Measurements from ENCODE around the gene CEACAM5. TPM values are rescaled to one million over a fixed set of nuclear protein-coding genes. Genes with fewer than 3 reads are reported as not detected.

The CEACAM5 gene
- total and polyA plus RNA-seq, 12 donors, result 0.03 TPM; not detected in 11

DNA sequence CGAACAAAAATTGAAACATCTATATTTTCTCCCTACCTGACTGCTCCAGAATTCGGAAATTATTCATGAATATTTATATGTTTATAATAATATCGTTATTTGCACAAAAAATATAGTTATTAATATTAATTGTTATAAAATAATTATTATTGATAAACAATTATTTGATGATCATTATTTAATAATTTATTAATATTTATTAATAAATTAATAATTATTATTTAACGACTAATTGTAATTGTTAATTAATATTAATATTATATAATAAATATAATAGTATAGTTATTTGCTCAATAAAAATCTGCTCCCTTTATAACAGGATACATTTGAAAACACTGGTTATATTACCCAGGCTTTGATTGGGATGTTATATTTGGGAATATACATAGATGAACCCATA is 61.2 kb downstream of the CEACAM5 start:
- intact Hi-C loops (cut with DNase I), result no loop called here
- no peaks in the 10 kb centered on the region for H3K4me1 ChIP-seq

DNA sequence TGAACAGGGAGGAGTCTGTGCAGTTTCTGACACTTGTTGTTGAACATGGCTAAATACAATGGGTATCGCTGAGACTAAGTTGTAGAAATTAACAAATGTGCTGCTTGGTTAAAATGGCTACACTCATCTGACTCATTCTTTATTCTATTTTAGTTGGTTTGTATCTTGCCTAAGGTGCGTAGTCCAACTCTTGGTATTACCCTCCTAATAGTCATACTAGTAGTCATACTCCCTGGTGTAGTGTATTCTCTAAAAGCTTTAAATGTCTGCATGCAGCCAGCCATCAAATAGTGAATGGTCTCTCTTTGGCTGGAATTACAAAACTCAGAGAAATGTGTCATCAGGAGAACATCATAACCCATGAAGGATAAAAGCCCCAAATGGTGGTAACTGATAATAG is 63.0 kb downstream of the CEACAM5 start:
- TF ChIP-seq, protein P1, sequence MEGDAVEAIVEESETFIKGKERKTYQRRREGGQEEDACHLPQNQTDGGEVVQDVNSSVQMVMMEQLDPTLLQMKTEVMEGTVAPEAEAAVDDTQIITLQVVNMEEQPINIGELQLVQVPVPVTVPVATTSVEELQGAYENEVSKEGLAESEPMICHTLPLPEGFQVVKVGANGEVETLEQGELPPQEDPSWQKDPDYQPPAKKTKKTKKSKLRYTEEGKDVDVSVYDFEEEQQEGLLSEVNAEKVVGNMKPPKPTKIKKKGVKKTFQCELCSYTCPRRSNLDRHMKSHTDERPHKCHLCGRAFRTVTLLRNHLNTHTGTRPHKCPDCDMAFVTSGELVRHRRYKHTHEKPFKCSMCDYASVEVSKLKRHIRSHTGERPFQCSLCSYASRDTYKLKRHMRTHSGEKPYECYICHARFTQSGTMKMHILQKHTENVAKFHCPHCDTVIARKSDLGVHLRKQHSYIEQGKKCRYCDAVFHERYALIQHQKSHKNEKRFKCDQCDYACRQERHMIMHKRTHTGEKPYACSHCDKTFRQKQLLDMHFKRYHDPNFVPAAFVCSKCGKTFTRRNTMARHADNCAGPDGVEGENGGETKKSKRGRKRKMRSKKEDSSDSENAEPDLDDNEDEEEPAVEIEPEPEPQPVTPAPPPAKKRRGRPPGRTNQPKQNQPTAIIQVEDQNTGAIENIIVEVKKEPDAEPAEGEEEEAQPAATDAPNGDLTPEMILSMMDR (IDR thresholded peaks at IDR 0.05), result no peak
- Histone ChIP-seq H3K36me3 (no peaks in the 10 kb centered on the region), H3K27me3 (peaks cover 0 to 45% (median 17%) of the 10 kb centered on the region in 7 donors), H3K9me3 (no peaks in the 10 kb centered on the region), H3K4me3 (no peak overlapping the region), H3K27ac (no peak overlapping the region), H3K4me1 (no peaks in the 10 kb centered on the region)
- no peak for DNase-seq
- ATAC-seq, result no peak
- 91 to 94% methylated on average over 2 of the region's 2 CpGs for WGBS, 2 donors
- intact Hi-C loops (cut with DNase I), result no loop called here

More for the DNA sequence above, 61.2 kb downstream of the CEACAM5 start:
- TF ChIP-seq, protein P1 (IDR thresholded peaks at IDR 0.05), result no peak
- ATAC-seq (no peak), DNase-seq (no peak)
- H3K4me3 ChIP-seq, result no peak overlapping the region
- WGBS, 2 donors, result 91 to 93% methylated on average over 4 of the region's 4 CpGs
- H3K36me3 ChIP-seq, result no peaks in the 10 kb centered on the region
- H3K27me3 ChIP-seq, result peaks cover 0 to 48% (median 16%) of the 10 kb centered on the region in 7 donors
- H3K9me3 ChIP-seq, result no peaks in the 10 kb centered on the region
- H3K27ac ChIP-seq, result no peak overlapping the region

DNA sequence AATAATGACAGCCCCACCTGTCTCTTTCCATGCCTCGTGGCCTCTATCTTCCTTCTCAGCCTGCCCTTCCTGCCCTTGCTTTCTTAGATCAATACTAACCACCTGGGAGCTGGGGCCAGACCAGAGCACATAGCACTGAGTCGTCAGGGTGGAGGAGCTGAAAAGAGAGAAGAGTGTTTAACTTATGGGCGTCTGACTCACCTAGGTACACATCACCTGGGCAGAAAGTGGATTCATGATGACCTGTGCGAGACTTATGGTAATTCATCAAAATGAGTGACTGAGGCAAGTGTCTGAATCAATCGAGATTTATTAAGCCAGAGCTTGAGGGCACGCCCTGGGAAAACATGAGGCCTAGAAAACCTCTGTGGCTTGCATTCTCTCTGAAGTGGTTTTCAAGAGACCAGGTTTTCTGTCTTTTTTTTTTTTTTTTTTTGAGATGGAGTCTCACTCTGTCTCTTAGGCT is 66.1 kb downstream of the CEACAM5 start:
- ATAC-seq, result no peak
- H3K4me1 ChIP-seq, result no peaks in the 10 kb centered on the region
- H3K27ac ChIP-seq, result no peak overlapping the region
- no peak overlapping the region for H3K4me3 ChIP-seq
- H3K27me3 ChIP-seq, result peaks cover 0 to 55% (median 32%) of the 10 kb centered on the region in 7 donors
- no peaks in the 10 kb centered on the region for H3K36me3 ChIP-seq
- WGBS, 2 donors, result 66 to 68% methylated on average over 6 of the region's 6 CpGs
- no peaks in the 10 kb centered on the region for H3K9me3 ChIP-seq
- intact Hi-C loops (cut with DNase I), result no loop called here
- DNase-seq, result no peak
- TF ChIP-seq, protein P1 (IDR thresholded peaks at IDR 0.05), result no peak

GRCh38 chr19:41776700-41777099 is 68.3 kb downstream of the CEACAM5 start:
- Histone ChIP-seq H3K4me3 (no peak overlapping the region), H3K4me1 (no peaks in the 10 kb centered on the region), H3K27me3 (peaks cover 0 to 71% (median 34%) of the 10 kb centered on the region in 7 donors), H3K27ac (no peak overlapping the region), H3K9me3 (no peaks in the 10 kb centered on the region), H3K36me3 (no peaks in the 10 kb centered on the region)
- no peak for ATAC-seq
- TF ChIP-seq, protein P1 (IDR thresholded peaks at IDR 0.05), result no peak
- DNase-seq, result no peak
- WGBS, 2 donors, result 71 to 78% methylated on average over 2 of the region's 2 CpGs
- intact Hi-C loops (cut with DNase I), result no loop called here

Other genes starting within 250 kb of the CEACAM5 start
- gene CEACAM21, start 132.5 kb upstream of the CEACAM5 start, total RNA-seq, result 1 to 10 TPM in 3 of 10 donors, under 1 TPM in 6, not detected in 1; 0.26 to 3.3 (median 0.57) TPM
- gene CEACAM21, start 132.5 kb upstream of the CEACAM5 start, polyA plus RNA-seq, result under 1 TPM; 0.41 to 0.59 TPM
- gene CEACAM4, start 81.6 kb upstream of the CEACAM5 start, total RNA-seq, result under 1 TPM in 6 of 10 donors, not detected in 4; 0.23 to 0.66 (median 0.46) TPM
- gene CEACAM4, start 81.6 kb upstream of the CEACAM5 start, polyA plus RNA-seq, result under 1 TPM; 0.29 to 0.48 TPM
- not detected for gene CEACAM7, start 20.4 kb upstream of the CEACAM5 start, total RNA-seq
- not detected for gene CEACAM7, start 20.4 kb upstream of the CEACAM5 start, polyA plus RNA-seq
- gene CEACAM6, start 46.9 kb downstream of the CEACAM5 start, total RNA-seq, result under 1 TPM in 2 of 10 donors, not detected in 8; 0.10 to 0.12 TPM
- under 1 TPM in 1 of 2 donors, not detected in 1; 0.03 TPM for gene CEACAM6, start 46.9 kb downstream of the CEACAM5 start, polyA plus RNA-seq
- gene CEACAM3, start 88.0 kb downstream of the CEACAM5 start, total RNA-seq, result 1 to 10 TPM in 1 of 10 donors, under 1 TPM in 7, not detected in 2; 0.21 to 1.5 (median 0.40) TPM
- not detected for gene CEACAM3, start 88.0 kb downstream of the CEACAM5 start, polyA plus RNA-seq
- not detected for gene LYPD4, start 136.1 kb downstream of the CEACAM5 start, total RNA-seq
- not detected for gene LYPD4, start 136.1 kb downstream of the CEACAM5 start, polyA plus RNA-seq
- gene DMRTC2, start 136.4 kb downstream of the CEACAM5 start, total RNA-seq, result not detected
- gene DMRTC2, start 136.4 kb downstream of the CEACAM5 start, polyA plus RNA-seq, result not detected
- 1,000 to 10,000 TPM in 1 of 10 donors, 100 to 1,000 TPM in 9; 446 to 1,030 (median 578) TPM for gene RPS19, start 151.6 kb downstream of the CEACAM5 start, total RNA-seq
- 1,000 to 10,000 TPM; 1,092 to 1,996 TPM for gene RPS19, start 151.6 kb downstream of the CEACAM5 start, polyA plus RNA-seq
- gene CD79A, start 168.7 kb downstream of the CEACAM5 start, total RNA-seq, result 1 to 10 TPM in 1 of 10 donors, under 1 TPM in 2, not detected in 7; 0.17 to 1.4 (median 0.18) TPM
- gene CD79A, start 168.7 kb downstream of the CEACAM5 start, polyA plus RNA-seq, result under 1 TPM in 1 of 2 donors, not detected in 1; 0.39 TPM
- 10 to 100 TPM; 20.2 to 57.7 (median 25.9) TPM for gene ARHGEF1, start 174.6 kb downstream of the CEACAM5 start, total RNA-seq
- 100 to 1,000 TPM in 1 of 2 donors, 10 to 100 TPM in 1; 33.4 to 143 TPM for gene ARHGEF1, start 174.6 kb downstream of the CEACAM5 start, polyA plus RNA-seq
- under 1 TPM in 3 of 10 donors, not detected in 7; 0.12 to 0.17 (median 0.13) TPM for gene ERFL, start 219.8 kb downstream of the CEACAM5 start, total RNA-seq
- gene ERFL, start 219.8 kb downstream of the CEACAM5 start, polyA plus RNA-seq, result under 1 TPM; 0.04 to 0.22 TPM